Measurements from ENCODE around the gene VPS39. TPM values are rescaled to one million over a fixed set of nuclear protein-coding genes. Genes with fewer than 3 reads are reported as not detected.

The VPS39 gene
- total RNA-seq, 4 donors from 2014 or later, result 133 to 264 (median 205) TPM

DNA sequence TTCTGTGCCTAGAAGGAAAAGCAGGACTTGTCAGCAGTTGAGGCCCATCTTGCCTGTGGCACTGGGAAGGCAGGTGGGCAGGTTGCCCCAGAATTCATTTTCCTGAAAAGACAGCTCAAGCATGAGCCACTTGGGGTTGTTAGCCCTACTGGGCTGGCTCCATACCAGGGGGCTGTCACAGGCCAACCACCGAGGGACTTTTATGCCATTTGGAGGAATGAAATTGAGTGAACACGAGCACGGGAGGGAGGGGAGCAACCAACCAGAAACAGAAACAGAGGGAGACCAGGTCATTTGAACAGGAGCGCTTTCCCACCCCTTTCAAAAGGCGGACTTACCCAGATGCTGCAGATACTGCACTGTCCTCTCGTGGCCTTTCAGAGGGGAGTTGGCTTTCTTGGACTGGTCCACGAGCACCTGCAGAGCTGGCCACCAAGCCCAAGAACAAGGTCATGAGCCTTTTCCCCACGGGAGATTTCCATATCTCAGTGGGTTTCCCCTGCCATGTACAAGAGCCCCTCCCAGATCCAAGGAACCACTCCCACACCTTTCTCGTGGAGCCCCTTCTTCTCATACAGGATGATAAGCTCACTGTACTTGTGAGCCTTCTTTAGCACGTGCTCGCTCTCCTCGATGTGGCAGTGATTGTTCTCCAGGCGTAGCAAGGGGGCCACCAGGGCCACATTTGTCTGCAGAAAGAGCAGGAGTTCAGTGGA is 41.7 kb downstream of the VPS39 start:
- 89 to 93% methylated on average over 13 of the region's 13 CpGs for WGBS, 2 donors
- no peak for DNase-seq (ENCODE audit: low spot score in 2 of 2)
- no peaks in the 10 kb centered on the region for H3K4me1 ChIP-seq
- H3K9me3 ChIP-seq, result no peaks in the 10 kb centered on the region
- peaks cover 3 to 100% (median 40%) of the 10 kb centered on the region in 3 donors for H3K36me3 ChIP-seq
- no peaks in the 10 kb centered on the region for H3K27me3 ChIP-seq
- no peak overlapping the region for H3K27ac ChIP-seq
- TF ChIP-seq POLR2A (IDR thresholded peaks at IDR 0.05) (no peak), EP300 (IDR thresholded peaks at IDR 0.05) (no peak)
- TF ChIP-seq, protein P1, sequence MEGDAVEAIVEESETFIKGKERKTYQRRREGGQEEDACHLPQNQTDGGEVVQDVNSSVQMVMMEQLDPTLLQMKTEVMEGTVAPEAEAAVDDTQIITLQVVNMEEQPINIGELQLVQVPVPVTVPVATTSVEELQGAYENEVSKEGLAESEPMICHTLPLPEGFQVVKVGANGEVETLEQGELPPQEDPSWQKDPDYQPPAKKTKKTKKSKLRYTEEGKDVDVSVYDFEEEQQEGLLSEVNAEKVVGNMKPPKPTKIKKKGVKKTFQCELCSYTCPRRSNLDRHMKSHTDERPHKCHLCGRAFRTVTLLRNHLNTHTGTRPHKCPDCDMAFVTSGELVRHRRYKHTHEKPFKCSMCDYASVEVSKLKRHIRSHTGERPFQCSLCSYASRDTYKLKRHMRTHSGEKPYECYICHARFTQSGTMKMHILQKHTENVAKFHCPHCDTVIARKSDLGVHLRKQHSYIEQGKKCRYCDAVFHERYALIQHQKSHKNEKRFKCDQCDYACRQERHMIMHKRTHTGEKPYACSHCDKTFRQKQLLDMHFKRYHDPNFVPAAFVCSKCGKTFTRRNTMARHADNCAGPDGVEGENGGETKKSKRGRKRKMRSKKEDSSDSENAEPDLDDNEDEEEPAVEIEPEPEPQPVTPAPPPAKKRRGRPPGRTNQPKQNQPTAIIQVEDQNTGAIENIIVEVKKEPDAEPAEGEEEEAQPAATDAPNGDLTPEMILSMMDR (IDR thresholded peaks at IDR 0.05), result no peak
- H3K4me3 ChIP-seq, result no peak overlapping the region

DNA sequence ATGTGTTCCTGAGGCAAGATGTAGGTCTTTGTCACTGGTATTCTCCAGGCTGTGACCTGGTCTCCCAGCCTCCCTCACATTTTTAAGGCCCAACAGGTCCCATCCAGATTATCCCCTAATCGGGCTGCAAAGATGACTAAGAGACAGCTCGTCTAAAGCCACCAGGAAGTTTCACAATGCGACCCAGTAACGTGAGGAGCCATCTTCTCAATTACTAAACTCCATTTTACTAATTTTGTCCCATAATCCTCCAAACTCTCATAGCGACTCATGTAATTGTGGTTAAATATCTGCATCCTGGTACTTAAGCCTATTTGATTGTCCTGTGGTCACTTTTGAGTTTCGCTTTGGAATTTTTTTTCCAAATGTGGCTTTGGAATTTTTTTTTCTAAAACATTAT is 43.0 kb downstream of the VPS39 start:
- DNase-seq (ENCODE audit: low spot score in 2 of 2), result no peak

DNA sequence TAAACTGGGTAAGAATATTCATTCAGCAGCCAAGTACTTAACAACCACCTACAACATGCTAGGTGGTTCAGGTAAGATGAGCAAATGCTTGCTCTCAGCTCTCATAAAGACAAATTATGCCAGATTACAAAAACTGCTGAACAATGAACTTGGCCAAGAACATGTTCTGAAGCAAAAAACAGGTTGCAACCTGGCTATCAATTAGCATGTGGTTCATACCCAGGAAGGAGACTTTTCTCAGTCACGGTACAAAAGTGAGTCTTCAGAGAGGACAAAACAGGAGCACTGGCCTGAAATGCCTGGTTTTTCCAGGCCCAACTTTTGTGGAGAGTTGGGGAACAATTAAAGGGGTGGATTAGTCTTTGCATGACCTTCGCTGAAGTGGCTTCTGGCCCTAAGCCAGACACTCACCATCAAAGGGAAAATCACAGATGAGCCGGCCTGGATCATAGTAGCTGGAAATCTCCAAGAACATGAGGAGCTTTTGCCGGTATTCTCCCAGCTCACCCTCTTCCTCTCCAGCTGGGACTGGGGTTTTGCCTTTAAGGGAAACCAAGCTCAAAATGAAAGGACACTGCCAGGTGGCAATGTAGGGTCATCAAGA is 44.1 kb downstream of the VPS39 start:
- H3K27me3 ChIP-seq, result no peaks in the 10 kb centered on the region
- H3K27ac ChIP-seq, result no peak overlapping the region
- H3K4me1 ChIP-seq, result no peaks in the 10 kb centered on the region
- peaks cover 3 to 100% (median 44%) of the 10 kb centered on the region in 3 donors for H3K36me3 ChIP-seq
- H3K4me3 ChIP-seq, result no peak overlapping the region
- WGBS, 2 donors, result 59 to 68% methylated on average over 4 of the region's 4 CpGs
- DNase-seq (ENCODE audit: low spot score in 2 of 2), result no peak
- TF ChIP-seq, protein P1 (IDR thresholded peaks at IDR 0.05), result no peak
- no peak for TF ChIP-seq EP300 (IDR thresholded peaks at IDR 0.05)
- no peak for TF ChIP-seq POLR2A (IDR thresholded peaks at IDR 0.05)
- H3K9me3 ChIP-seq, result no peaks in the 10 kb centered on the region

More for the DNA sequence above, 43.0 kb downstream of the VPS39 start:
- no peak overlapping the region for H3K4me3 ChIP-seq
- TF ChIP-seq POLR2A (IDR thresholded peaks at IDR 0.05), result no peak
- TF ChIP-seq EP300 (IDR thresholded peaks at IDR 0.05), result no peak
- TF ChIP-seq, protein P1 (IDR thresholded peaks at IDR 0.05), result no peak
- H3K27ac ChIP-seq, result no peak overlapping the region
- no peaks in the 10 kb centered on the region for H3K4me1 ChIP-seq
- no peaks in the 10 kb centered on the region for H3K27me3 ChIP-seq
- H3K36me3 ChIP-seq, result peaks cover 3 to 100% (median 42%) of the 10 kb centered on the region in 3 donors
- WGBS, 2 donors, result 91 to 93% methylated on average over 6 of the region's 6 CpGs
- no peaks in the 10 kb centered on the region for H3K9me3 ChIP-seq

DNA sequence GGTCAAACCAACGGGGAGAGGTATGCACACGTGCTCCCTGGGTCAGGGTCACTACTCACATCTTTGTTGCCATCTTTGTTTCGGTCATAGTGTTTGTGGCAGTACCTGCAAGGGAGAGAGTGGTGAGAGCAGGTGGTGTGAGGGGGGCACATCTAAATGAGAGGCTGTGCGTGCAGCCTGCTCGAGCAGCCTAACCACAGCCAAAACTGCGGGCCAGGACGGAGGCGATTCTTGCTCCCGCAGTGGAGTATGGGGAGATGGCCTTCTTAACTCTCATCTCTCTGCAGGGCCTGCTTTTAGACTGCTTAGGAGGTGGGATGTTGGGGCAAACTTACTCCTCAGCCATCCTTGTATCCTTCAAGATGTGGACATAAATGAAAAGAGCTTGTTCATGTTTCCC is 44.8 kb downstream of the VPS39 start:
- no peak overlapping the region for H3K27ac ChIP-seq
- H3K4me3 ChIP-seq, result no peak overlapping the region
- TF ChIP-seq, protein P1 (IDR thresholded peaks at IDR 0.05), result no peak
- TF ChIP-seq EP300 (IDR thresholded peaks at IDR 0.05), result no peak
- TF ChIP-seq POLR2A (IDR thresholded peaks at IDR 0.05), result no peak
- WGBS, 2 donors, result 88 to 95% methylated on average over 9 of the region's 9 CpGs
- DNase-seq (ENCODE audit: low spot score in 2 of 2), result no peak
- H3K9me3 ChIP-seq, result no peaks in the 10 kb centered on the region
- H3K27me3 ChIP-seq, result no peaks in the 10 kb centered on the region
- no peaks in the 10 kb centered on the region for H3K4me1 ChIP-seq
- peaks cover 3 to 98% (median 40%) of the 10 kb centered on the region in 3 donors for H3K36me3 ChIP-seq

DNA sequence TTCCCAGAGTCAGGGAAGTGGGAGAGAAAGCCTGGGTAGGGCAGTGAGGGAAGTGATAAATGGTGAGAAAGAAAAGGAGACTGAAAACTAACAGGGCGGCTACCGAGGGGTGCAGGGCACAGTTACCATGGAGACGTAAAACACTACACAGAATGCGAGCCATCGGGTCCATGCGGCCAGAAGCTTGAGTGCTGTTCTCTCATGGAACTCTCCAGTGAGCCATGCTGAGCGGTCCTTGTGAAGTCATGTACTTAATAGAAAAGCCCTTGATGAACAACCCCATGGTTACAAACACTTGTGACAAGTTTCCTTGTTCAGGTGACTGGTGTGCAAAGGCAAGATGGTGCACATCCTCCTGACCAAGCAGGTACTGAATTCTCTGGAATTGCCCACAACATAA is 48.0 kb downstream of the VPS39 start:
- Histone ChIP-seq H3K9me3 (no peaks in the 10 kb centered on the region), H3K4me1 (no peaks in the 10 kb centered on the region), H3K27ac (no peak overlapping the region), H3K4me3 (no peak overlapping the region), H3K36me3 (peaks cover 3 to 66% (median 19%) of the 10 kb centered on the region in 3 donors), H3K27me3 (no peaks in the 10 kb centered on the region)
- 75 to 83% methylated on average over 7 of the region's 7 CpGs for WGBS, 2 donors
- DNase-seq (ENCODE audit: low spot score in 2 of 2), result no peak
- TF ChIP-seq POLR2A (IDR thresholded peaks at IDR 0.05), result no peak
- TF ChIP-seq, protein P1 (IDR thresholded peaks at IDR 0.05), result no peak
- TF ChIP-seq EP300 (IDR thresholded peaks at IDR 0.05), result no peak
